VCaP (cell line): ENCODE data around the gene HSBP1L1.

Source experiments
- H3K27ac ChIP-seq: fragments of 450-650 bp; 2 replicates; pipeline ENCODE4 v1.5.1; 2017
- TF ChIP-seq, protein P1 (sequence below): fragments of 450-650 bp; conservative IDR thresholded peaks from 2 replicates; pipeline ENCODE4 v1.5.1; 2017; ENCODE audit warnings: mild to moderate bottlenecking, moderate library complexity

Gene HSBP1L1

DNA sequence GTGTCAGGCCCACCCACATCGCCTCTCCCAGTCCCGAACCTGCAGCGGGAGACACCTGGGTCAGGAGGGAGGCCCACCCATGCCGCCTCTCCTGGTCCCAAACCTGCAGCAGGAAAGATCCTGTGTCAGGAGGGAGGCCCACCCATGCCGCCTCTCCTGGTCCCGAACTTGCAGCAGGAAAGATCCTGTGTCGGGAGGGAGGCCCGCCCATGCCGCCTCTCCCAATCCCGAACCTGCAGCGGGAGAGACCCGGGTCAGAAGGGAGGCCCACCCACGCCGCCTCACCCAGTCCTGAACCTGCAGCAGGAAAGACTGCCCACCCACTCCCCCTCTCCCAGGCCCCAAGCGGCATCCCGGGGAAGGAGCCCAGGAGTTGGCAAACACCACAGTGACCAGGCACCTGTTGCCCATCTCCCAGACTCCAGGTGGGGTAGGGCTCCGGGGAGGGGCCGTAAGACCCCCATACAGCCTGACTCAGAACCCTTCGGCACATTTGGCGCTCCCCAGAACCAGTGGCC is 20.8 kb upstream of the HSBP1L1 start:
- TF ChIP-seq, protein P1, sequence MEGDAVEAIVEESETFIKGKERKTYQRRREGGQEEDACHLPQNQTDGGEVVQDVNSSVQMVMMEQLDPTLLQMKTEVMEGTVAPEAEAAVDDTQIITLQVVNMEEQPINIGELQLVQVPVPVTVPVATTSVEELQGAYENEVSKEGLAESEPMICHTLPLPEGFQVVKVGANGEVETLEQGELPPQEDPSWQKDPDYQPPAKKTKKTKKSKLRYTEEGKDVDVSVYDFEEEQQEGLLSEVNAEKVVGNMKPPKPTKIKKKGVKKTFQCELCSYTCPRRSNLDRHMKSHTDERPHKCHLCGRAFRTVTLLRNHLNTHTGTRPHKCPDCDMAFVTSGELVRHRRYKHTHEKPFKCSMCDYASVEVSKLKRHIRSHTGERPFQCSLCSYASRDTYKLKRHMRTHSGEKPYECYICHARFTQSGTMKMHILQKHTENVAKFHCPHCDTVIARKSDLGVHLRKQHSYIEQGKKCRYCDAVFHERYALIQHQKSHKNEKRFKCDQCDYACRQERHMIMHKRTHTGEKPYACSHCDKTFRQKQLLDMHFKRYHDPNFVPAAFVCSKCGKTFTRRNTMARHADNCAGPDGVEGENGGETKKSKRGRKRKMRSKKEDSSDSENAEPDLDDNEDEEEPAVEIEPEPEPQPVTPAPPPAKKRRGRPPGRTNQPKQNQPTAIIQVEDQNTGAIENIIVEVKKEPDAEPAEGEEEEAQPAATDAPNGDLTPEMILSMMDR = no peak
- no peak overlapping the region for H3K27ac ChIP-seq

DNA sequence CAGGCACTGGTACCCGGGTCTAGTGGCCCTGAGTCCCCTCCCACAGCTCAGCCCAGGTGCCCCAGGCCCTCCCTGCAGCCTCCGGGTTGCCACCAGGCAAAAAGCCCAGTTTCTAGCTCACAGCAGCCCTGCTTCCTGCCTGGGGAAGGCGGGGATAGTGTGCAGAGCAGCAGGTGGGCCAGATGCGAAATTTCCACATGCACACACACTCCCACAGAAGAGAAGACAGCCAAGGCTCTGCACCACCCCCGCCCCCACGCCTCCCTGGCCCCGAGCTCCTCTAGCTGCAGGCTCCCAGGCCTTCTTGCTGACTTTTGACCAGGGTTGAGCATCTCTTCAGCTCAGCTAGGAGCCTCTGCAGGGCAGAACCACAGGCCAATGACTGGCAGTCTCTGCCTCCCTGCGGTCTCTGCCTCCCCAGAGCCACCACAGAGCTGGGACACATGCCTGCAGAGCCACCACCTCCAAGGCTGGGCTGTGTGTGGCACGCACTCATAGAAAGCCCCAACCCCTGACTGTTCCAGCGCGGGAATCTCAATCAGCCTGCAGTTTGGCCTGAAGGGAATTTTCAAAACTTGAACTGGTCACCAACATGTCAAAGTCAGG is 20.2 kb upstream of the HSBP1L1 start:
- TF ChIP-seq, protein P1 = no peak
- H3K27ac ChIP-seq = no peak overlapping the region

- no peak overlapping the region for H3K27ac ChIP-seq
- TF ChIP-seq, protein P1 = no peak
Measured at GRCh38 chr18:79944746-79945117, 19.7 kb upstream of the HSBP1L1 start.

- TF ChIP-seq, protein P1 = no peak
- H3K27ac ChIP-seq = no peak overlapping the region
Measured at GRCh38 chr18:79945118-79946042, 19.1 kb upstream of the HSBP1L1 start.

DNA sequence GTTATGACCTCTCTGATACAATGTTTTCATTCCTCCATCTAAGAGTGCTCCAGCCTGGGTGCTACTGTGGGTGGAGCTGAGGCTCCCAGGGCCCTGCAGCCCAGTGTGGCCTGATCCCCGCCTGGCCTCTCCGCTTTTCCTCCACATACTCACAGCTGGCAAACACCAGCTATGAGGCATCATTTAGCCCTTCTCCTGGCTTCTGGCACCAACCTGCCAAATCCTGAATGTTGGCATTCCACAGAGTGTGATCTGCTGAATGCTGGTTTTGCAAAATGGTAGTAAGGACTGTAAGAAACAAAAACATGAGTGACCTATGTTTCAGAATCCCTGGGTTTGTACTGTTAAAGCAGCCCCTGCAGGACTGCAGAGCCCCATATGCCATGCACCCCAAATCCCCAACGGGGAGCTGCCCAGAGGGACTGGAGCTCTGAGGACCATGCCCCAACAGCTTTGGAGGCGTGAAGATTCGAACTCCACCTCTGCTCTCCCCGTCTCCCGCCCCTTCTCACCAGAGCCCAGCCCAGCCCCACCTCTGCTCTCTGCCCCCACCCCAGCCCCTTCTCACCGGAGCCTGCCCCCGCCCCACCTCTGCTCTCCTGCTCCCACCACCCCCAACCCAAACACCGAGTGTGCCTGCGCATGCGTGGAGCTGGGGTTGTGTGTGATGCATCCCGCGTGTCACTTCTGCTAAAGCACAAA is 17.2 kb upstream of the HSBP1L1 start:
- TF ChIP-seq, protein P1 = no peak
- no peak overlapping the region for H3K27ac ChIP-seq

DNA sequence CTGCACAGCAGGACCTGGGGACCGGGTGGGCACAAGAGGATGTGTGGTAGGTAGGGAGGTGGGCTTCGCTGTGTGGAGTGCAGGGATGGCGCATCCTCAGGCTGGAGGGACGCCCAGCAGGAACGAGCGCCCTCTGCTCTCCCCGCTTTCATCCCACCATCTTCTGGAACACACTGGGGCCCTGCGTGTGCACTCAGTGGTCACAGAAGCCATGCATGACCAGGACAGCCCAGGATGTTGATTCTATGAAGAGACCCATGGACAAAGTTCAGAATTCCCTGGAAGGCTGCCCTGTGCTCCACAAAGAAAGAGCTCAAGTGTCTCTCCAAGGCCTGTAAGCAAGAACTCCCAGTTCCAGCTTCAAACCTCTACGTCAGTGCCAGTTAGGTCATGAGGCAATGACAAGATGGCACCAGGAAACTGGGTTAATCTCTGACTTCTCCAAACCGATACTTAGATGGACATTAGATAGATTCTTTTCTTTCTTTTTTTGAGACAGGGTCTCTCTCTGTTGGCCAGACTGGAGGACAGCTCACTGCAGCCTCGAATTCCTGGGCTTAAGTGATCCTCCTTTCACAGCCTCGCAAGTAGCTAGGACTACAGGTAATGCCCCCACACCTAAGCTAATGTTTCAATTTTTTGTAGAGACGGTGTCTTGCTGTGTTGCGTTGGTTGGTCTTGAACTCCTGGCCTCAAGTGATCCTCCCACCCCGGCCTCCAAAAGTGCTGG is 16.4 kb upstream of the HSBP1L1 start:
- TF ChIP-seq, protein P1 = no peak
- no peak overlapping the region for H3K27ac ChIP-seq
